Hematopoietic multipotent progenitor cell (in vitro differentiated cells): Measurements from ENCODE around the gene AKAP17A. TPM values are rescaled to one million over a fixed set of nuclear protein-coding genes. Genes with fewer than 3 reads are reported as not detected.
"Not testable (repeated sequence)": the region's sequence is repeated elsewhere in the genome, so short reads cannot be mapped to it uniquely, and the experiment has no call there.

Source experiments
- DNase-seq, 3 donors: peaks; one replicate each; pipeline ENCODE4 v3.0.0-alpha.2; 2011 to 2015; ENCODE audit warnings: low read depth in 2 of 3, low spot score in 2 of 3
- total RNA-seq: library from RNA; depleted of rRNA; stranded (reverse); fragments of >200 nt; gene quantifications from one replicate; pipeline ENCODE4 v1.2.3, GENCODE V29; 2012

The AKAP17A gene
- total RNA-seq = 71.1 TPM

DNA sequence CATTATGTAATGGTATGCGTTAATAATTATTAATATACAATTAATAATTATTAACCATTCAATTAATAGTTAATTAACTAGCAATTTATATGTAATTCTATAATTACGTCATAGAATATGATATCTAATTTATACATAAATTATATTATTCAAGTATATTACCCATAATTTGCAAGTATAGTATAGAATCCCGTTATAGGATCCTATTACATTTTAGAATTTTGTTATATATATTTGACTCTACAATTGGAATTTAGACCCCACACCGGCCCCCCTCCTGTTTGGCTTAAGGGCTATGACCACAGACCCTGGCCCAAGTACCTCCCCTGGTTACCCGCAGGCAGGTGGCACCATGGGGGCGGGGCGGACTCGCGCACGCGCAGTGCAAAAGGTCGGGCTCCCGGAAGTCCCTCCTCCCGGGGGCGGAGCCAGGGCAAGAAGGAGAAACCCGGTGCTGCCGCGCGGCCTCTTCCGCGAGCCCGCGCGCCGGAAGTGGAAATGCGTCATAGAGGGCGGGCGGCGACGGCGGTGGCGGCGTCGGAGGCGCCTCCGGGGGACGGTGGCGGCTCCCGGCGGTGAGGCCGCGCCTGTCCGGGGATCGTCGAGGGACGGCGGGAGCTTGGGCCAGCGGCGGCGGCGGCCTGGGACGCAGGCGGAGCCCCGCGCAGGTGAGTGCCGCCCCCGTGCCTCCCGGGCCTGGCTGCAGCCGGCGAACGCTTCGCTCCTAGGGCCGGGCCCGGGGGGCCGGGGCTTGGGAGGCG lies at the start of gene AKAP17A:
AKAP17A (plus strand) TSS at position 503 of the 761 bp plus-strand sequence. CDS start 1,859 bp downstream, outside the sequence.
- peak; percentile 96 to 97 (median 97) for DNase-seq

DNA sequence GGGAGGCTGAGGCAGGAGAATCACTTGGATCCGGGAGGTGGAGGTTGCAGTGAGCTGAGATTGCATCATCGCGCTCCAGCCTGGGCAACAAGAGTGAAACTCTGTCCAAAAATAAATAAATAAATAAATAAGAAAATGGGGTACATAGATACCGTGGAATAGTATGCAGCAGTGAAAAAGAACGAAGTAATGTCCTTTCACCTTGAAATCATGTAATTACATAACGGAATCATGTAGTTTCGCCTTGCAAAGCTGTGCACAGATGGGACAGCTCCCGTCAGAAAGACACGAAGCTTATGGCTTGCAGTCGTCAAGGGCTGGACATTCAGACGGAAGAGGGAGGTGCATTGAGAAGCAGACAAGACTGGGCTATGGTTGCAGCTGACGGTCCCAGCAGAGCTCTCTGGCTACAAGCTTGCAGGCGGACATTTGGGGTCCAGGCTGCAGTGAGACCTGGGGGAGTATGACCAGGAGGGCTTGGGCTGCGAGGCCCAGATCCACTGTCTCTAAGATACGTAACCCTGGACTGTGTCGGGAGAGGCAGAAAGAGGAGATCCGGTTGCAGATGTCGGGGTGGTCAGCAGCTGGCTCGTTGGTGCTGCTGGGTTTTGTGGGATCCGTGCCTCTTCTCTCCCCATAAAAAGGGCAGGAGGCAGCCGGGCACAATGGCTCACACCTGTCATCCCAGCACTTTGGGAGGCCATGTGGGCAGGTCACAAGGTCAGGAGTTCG lies 48.2 kb upstream of the AKAP17A start:
- DNase-seq = no peak

GRCh38 chrX:1545776-1546408 lies 45.5 kb upstream of the AKAP17A start:
- no peak for DNase-seq

DNA sequence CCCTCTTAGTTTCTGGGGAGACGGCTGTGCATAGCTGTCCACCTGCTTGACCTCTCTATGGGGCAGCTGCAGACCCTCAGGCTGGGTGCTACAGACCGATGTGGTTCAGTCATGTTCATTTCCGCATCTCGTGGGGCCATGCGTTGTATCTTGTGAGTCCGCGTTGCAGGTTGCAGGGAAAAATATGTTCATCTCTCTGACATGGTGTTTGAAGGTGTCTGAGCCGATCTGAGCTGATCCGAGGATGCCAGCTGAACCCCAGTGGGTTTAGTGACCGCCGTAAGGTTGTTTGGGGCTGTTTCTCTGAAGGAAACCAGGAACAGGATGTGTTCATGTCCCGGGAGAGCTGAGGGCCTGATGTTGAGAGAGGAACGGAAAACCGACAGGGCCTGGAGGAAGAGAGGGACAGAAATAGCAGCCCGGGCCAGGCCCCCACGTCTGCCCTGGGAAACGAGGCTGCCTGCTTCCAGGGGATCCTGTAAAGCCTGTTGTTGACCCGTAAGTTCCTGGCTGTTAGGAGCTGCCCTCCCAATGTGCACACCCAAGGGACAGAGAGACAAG lies 44.6 kb upstream of the AKAP17A start:
- DNase-seq = peak in 1 of 3 donors; percentile 30

- no peak for DNase-seq
Observed at GRCh38 chrX:1551959-1552546, 39.4 kb upstream of the AKAP17A start.

- peak in 2 of 3 donors; percentile 31 to 61 for DNase-seq
Observed at GRCh38 chrX:1554469-1555210, 36.8 kb upstream of the AKAP17A start.

GRCh38 chrX:1555370-1555769 lies 36.0 kb upstream of the AKAP17A start:
- no peak for DNase-seq

DNA sequence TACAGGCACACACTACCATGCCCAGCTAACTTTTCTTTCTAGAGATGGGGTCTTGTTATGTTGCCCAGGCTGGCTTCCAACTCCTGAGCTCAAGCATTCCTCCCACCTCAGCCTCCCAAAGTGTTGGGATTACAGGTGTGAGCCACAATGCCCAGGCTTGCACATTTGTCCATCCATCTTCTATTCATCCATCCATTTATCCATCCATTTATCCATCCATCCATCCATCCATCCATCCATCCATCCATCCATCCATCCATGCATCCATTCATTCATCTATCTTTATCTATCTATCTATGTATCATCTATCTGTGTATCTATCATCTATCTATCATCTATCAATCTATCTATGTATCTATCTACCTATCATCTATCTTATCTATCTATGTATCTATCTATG lies 34.0 kb upstream of the AKAP17A start:
- not testable (repeated sequence) for DNase-seq

DNA sequence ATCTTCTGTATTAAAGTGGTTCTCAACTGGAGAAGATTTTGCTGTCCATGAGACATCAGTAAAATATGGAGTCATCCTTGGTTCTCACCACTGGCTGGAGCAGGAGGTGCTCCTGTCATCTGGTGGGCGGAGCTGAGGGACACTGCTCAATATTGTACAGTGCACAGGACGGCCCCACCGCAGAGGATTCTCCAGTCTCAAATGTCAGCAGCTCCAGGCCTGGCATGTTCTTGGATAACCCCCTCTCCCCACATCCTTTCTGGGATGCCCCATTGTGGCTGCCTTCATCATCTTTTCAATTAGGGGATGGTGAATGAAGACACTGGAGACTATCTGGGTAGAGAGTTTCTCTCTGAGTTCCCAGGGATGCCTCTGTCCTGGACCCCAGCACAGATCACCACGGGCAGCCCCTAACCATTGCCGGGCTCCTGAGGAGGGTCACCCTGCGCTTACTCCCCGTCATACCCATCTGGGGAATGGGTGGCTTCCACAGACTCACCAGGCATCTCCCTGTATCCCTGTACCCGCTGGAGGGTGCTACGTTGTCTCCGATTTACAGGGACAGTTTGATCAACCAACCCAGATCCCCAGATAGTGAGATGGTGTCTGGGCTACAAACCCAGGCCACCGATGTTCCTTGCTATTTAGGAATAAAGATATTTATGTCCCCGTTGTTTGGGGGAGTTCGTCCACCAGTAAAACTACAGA lies 32.5 kb upstream of the AKAP17A start:
- DNase-seq = no peak

DNA sequence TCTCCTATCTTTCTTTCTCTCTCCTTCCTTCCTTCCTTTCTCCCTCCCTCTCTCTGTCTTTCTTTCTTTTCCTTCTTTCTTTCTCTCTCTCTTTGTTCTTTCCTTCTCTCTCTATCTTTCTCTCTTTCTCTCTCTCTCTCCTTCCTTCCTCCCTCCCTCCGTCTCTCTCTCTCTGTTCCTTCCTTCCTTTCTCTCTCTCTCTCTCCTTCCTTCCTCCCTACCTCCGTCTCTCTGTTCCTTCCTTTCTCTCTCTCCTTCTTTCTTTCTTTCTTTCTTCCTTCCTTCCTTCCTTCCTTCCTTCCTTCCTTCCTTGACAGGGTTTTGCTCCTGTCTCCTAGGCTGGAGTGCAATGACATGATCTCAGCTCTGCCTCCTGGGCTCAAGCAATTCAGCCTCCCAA lies 30.2 kb upstream of the AKAP17A start:
- no peak for DNase-seq

GRCh38 chrX:1564077-1564476 lies 27.3 kb upstream of the AKAP17A start:
- DNase-seq = not testable (repeated sequence)

- peak in 2 of 3 donors; percentile 59 to 80 for DNase-seq
Observed at GRCh38 chrX:1564750-1565683, 26.4 kb upstream of the AKAP17A start.

- not testable (repeated sequence) for DNase-seq
Observed at GRCh38 chrX:1574181-1574580, 17.2 kb upstream of the AKAP17A start.

DNA sequence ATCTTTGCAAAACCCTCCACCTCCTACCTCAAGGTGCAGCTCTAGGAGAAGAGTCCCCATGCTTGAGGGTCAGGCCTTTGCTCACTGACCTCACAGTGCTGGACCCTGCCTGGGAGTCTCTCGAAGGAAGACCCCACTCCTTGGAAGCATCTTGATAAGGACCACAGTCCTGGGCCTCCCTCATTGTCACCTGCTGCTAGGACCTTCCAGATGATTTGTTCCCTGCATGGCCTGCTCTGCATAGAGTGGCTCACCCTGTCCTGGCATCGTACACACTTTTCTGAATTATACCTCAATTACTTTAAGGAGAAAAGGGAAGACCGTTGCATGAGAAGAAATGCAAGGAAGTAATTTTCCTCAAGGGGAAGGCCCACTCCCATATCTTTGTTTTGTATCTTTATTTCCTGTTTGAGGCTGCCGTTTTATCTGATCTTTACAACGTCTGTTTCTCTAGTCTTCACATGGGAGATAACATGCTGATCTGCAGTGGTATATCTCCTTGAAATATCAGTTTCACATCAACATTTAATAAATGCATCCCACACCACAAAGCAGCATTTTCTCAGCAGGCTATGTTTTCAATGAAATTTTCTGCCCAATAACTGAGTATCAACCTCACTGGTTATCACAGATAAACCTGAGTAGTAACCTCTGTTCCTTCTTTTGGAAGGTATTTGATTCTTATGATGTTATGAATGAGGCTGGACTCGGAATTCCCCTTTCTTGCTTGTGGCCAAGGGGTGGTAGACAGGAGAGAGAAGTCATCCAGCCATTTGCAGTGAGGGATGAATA lies 15.0 kb upstream of the AKAP17A start:
- peak in 1 of 3 donors; percentile 31 for DNase-seq

DNA sequence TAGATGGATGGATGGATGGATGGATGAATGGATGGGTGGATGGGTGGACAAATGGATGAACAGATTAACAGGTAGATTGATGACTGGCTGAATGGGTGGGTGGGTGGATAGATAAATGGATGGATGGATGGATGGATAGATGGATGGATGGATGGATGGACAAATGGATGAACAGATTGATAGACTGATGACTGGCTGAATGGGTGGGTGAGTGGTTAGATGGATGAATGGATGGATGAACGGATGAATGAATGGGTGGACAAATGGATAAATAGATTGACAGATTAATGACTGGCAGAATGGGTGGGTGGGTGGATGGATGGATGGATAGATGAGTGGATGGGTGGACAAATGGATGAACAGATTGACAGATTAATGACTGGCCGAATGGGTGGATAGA lies 13.6 kb upstream of the AKAP17A start:
- no peak for DNase-seq

DNA sequence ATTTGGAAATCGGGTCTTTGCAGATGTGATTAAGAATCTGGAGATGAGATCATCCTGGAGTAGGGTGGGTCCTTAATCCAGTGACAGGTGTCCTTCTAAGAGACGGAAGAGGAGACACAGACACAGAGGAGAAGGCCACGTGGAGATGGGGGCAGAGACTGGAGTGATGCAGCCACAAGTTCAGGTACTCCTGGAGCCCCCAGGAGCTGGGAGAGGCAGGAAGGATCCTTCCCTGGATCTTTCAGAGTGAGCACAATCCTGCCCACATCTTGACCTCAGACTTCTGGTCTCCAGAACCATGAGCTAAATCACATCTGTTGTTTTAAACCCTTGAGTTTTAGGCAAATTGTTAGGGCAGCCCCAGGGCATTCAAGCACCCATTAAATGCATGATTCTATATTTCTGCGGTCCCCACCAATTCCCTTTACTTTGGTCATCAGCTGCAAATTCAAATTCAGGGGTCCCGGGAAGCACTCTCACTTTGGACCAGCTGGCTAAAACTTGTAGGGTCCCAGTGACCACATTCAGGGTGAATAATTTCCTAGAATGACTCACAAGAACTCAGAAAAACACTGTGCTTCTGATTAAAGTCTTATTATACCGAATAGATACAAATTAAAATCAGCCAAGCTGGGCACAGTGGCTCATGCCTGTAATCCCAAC lies 12.8 kb upstream of the AKAP17A start:
- DNase-seq = no peak

- peak; percentile 50 to 85 (median 66) for DNase-seq
Observed at GRCh38 chrX:1581132-1581531, 10.3 kb upstream of the AKAP17A start.
